Liver (tissue), 9 donors: ENCODE results near the gene ZC3H13. TPM values are rescaled to one million over a fixed set of nuclear protein-coding genes. Genes with fewer than 3 reads are reported as not detected.

Experiments used
- DNase-seq: peaks from one replicate; pipeline ENCODE4 v3.0.0-alpha.2; 2017; ENCODE audit warnings: low spot score
- H3K27ac ChIP-seq, 2 donors: one replicate each; pipeline ENCODE4 v1.7.0; 2013; ENCODE audit warnings: inconsistent platforms in 2 of 2, low read length in 2 of 2, control low read depth in 1 of 2, low read depth in 1 of 2, mild to moderate bottlenecking in 1 of 2
- H3K27me3 ChIP-seq, 4 donors: one replicate each; pipeline versions ENCODE4 v1.6.1 to v1.7.0; 2013; ENCODE audit warnings: low read length in 3 of 4, inconsistent platforms in 1 of 4, mild to moderate bottlenecking in 1 of 4, moderate library complexity in 1 of 4; ENCODE audit not compliant: control insufficient read depth in 4 of 4, insufficient read depth in 4 of 4
- H3K36me3 ChIP-seq, 4 donors: one replicate each; pipeline versions ENCODE4 v1.6.1 to v1.7.0; 2013; ENCODE audit warnings: low read length in 3 of 4, mild to moderate bottlenecking in 3 of 4, low read depth in 1 of 4, moderate library complexity in 1 of 4; ENCODE audit not compliant: control insufficient read depth in 4 of 4, insufficient read depth in 3 of 4
- H3K4me1 ChIP-seq, 4 donors: one replicate each; pipeline versions ENCODE4 v1.6.1 to v1.7.0; 2013; ENCODE audit warnings: low read length in 3 of 4, mild to moderate bottlenecking in 3 of 4, moderate library complexity in 1 of 4; ENCODE audit not compliant: control insufficient read depth in 4 of 4, insufficient read depth in 4 of 4
- H3K4me3 ChIP-seq, 3 donors: one replicate each; pipeline versions ENCODE4 v1.6.1 to v1.7.0; 2013; ENCODE audit warnings: low read length in 3 of 3, control low read depth in 1 of 3, low read depth in 1 of 3, mild to moderate bottlenecking in 1 of 3
- H3K9ac ChIP-seq, 2 donors: one replicate each; pipeline ENCODE4 v1.7.0; 2013; ENCODE audit warnings: low read length in 2 of 2, mild to moderate bottlenecking in 2 of 2, moderate library complexity in 2 of 2, control low read depth in 1 of 2, low read depth in 1 of 2
- H3K9me3 ChIP-seq, 4 donors: one replicate each; pipeline versions ENCODE4 v1.6.1 to v1.7.0; 2013; ENCODE audit warnings: low read length in 3 of 4; ENCODE audit not compliant: control insufficient read depth in 4 of 4
- EGR1 ChIP-seq, 2 donors: IDR thresholded peaks; 2 replicates each; pipeline ENCODE4 v1.6.1; 2016 to 2018; ENCODE audit warnings: antibody characterized with exemption in 2 of 2, low read depth in 2 of 2
- FOXA1 ChIP-seq: IDR thresholded peaks from 2 replicates; pipeline ENCODE4 v1.6.1; 2016; ENCODE audit warnings: antibody characterized with exemption
- FOXA2 ChIP-seq: IDR thresholded peaks from 2 replicates; pipeline ENCODE4 v1.6.1; 2016; ENCODE audit warnings: antibody characterized with exemption
- GABPA ChIP-seq, 2 donors: IDR thresholded peaks in 1 of 2; conservative IDR thresholded peaks in 1 of 2; 2 replicates each; pipeline ENCODE4 v1.6.1; 2016; ENCODE audit warnings: antibody characterized with exemption in 2 of 2, mild to moderate bottlenecking in 1 of 2, moderate library complexity in 1 of 2
- HNF4A ChIP-seq, 2 donors: conservative IDR thresholded peaks; 2 replicates each; pipeline ENCODE4 v1.6.1; 2016; ENCODE audit warnings: antibody characterized with exemption in 2 of 2, mild to moderate bottlenecking in 2 of 2
- HNF4G ChIP-seq: IDR thresholded peaks from 2 replicates; pipeline ENCODE4 v1.6.1; 2016; ENCODE audit warnings: antibody characterized with exemption
- JUND ChIP-seq, 2 donors: IDR thresholded peaks; 2 replicates each; pipeline ENCODE4 v1.6.1; 2016; ENCODE audit warnings: antibody characterized with exemption in 2 of 2
- NR2F2 ChIP-seq: IDR thresholded peaks from 2 replicates; pipeline ENCODE4 v1.6.1; 2016; ENCODE audit warnings: antibody characterized with exemption
- RAD21 ChIP-seq, 2 donors: IDR thresholded peaks; 2 replicates each; pipeline ENCODE4 v1.6.1; 2016; ENCODE audit warnings: antibody characterized with exemption in 2 of 2, mild to moderate bottlenecking in 2 of 2
- RXRA ChIP-seq, 2 donors: IDR thresholded peaks; 2 replicates each; pipeline ENCODE4 v1.6.1; 2017 to 2018; ENCODE audit warnings: antibody characterized with exemption in 2 of 2, mild to moderate bottlenecking in 1 of 2
- SP1 ChIP-seq: IDR thresholded peaks from 2 replicates; pipeline ENCODE4 v1.6.1; 2018; ENCODE audit warnings: antibody characterized with exemption, mild to moderate bottlenecking
- TAF1 ChIP-seq: conservative IDR thresholded peaks from 2 replicates; pipeline ENCODE4 v1.6.1; 2016; ENCODE audit warnings: antibody characterized with exemption, mild to moderate bottlenecking
- YY1 ChIP-seq: IDR thresholded peaks from 2 replicates; pipeline ENCODE4 v1.6.1; 2016; ENCODE audit warnings: antibody characterized with exemption, mild to moderate bottlenecking
- WGBS: extraction: QIAGEN DNeasy Blood & Tissue Kit; methylation state at CpG from one replicate; pipeline ENCODE4 v1.1.7; 2013; 5-methylcytosine and 5-hydroxymethylcytosine counted together
- polyA plus RNA-seq, 2 donors: library from polyadenylated mRNA; stranded (reverse) in 1 of 2; unstranded in 1 of 2; fragments of 200-250 nt in 1 of 2; fragments of >200 nt in 1 of 2; fragmentation: Nextera tagmentation in 1 of 2; extraction: Ambion mirVana in 1 of 2; gene quantifications; one replicate each; pipeline versions ENCODE4 v1.2.1 to v1.2.3, GENCODE V29; 2013 to 2015
- total RNA-seq, 2 donors: library from RNA; depleted of rRNA; stranded (reverse); fragments of >200 nt; gene quantifications; one replicate each; pipeline ENCODE4 v1.2.3, GENCODE V29; 2014
- TF ChIP-seq, protein P1 (sequence below): IDR thresholded peaks from 2 replicates; pipeline ENCODE4 v1.6.1; 2016; ENCODE audit warnings: antibody characterized with exemption
- TF ChIP-seq, protein P2 (sequence below): IDR thresholded peaks from 2 replicates; pipeline ENCODE4 v1.6.1; 2016; ENCODE audit warnings: antibody characterized with exemption
- TF ChIP-seq, protein P3 (sequence below): fragments of 150-350 bp; IDR thresholded peaks from 2 replicates; pipeline ENCODE4 v1.5.1; 2017; ENCODE audit warnings: improper control_type of control experiment, low read depth, low read length; ENCODE audit not compliant: missing input control
- TF ChIP-seq, protein P4 (sequence below): IDR thresholded peaks from 2 replicates; pipeline ENCODE4 v1.6.1; 2016; ENCODE audit warnings: antibody characterized with exemption, mild to moderate bottlenecking
- TF ChIP-seq, protein P5 (sequence below): IDR thresholded peaks from 2 replicates; pipeline ENCODE4 v1.6.1; 2016; ENCODE audit warnings: antibody characterized with exemption
- donor health status: healthy.
- donor health status: healthy.
- donor health status: healthy.
- donor health status: healthy.
- donor health status: healthy.

Gene ZC3H13
- total and polyA plus RNA-seq, 4 donors: 10.0 to 62.1 (median 28.9) TPM

DNA sequence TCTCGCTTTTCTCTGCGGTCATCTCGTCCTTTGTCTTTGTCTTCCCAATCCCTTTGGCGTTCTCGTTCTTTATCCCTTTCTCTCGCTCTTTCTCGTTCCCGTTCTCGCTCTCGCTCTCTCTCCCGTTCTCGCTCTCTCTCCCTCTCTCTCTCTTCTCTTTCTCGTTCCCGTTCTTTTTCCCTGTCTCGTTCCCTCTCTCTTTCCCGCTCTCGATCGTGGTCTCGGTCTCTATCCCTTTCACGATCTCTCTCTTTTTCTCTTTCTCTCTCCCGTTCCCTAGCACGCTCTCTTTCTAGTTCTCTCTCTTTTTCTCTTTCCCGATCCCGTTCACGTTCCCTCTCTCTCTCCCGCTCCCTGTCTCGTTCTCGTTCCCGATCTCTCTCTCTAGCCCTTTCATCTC lies 77.2 kb downstream of the ZC3H13 start (continued):
- TF ChIP-seq, protein P1, sequence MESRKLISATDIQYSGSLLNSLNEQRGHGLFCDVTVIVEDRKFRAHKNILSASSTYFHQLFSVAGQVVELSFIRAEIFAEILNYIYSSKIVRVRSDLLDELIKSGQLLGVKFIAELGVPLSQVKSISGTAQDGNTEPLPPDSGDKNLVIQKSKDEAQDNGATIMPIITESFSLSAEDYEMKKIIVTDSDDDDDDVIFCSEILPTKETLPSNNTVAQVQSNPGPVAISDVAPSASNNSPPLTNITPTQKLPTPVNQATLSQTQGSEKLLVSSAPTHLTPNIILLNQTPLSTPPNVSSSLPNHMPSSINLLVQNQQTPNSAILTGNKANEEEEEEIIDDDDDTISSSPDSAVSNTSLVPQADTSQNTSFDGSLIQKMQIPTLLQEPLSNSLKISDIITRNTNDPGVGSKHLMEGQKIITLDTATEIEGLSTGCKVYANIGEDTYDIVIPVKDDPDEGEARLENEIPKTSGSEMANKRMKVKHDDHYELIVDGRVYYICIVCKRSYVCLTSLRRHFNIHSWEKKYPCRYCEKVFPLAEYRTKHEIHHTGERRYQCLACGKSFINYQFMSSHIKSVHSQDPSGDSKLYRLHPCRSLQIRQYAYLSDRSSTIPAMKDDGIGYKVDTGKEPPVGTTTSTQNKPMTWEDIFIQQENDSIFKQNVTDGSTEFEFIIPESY: no peak

DNA sequence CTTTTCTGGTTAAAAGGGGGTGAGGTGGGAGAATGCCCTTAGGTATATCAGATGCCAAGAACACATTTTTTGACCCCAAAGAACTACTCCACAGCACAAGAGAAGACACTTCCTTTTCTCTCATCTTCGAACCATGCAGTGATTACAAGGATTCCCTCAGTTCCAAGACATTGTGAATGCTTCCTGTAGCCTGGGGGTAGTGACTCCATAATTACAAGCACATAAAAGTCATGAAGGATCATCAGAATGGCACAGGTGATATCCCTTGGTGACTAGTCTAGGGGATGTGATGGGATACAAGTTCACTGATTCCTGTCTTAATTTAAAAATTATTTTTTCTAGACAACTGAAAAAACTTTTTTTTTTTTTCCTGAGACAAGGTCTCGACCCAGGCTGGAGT lies 78.0 kb downstream of the ZC3H13 start:
- H3K36me3 ChIP-seq: peaks cover 9 to 72% (median 67%) of the 10 kb centered on the region in 4 donors
- no peak overlapping the region for H3K4me3 ChIP-seq
- H3K27ac ChIP-seq: no peak overlapping the region
- WGBS: 96% methylated on average over 2 of the region's 2 CpGs
- no peak for DNase-seq
- H3K9me3 ChIP-seq: no peaks in the 10 kb centered on the region
- no peak for TF ChIP-seq FOXA2
- TF ChIP-seq, protein P2, sequence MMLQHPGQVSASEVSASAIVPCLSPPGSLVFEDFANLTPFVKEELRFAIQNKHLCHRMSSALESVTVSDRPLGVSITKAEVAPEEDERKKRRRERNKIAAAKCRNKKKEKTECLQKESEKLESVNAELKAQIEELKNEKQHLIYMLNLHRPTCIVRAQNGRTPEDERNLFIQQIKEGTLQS: no peak
- no peak overlapping the region for H3K9ac ChIP-seq
- no peaks in the 10 kb centered on the region for H3K27me3 ChIP-seq
- H3K4me1 ChIP-seq: no peaks in the 10 kb centered on the region

DNA sequence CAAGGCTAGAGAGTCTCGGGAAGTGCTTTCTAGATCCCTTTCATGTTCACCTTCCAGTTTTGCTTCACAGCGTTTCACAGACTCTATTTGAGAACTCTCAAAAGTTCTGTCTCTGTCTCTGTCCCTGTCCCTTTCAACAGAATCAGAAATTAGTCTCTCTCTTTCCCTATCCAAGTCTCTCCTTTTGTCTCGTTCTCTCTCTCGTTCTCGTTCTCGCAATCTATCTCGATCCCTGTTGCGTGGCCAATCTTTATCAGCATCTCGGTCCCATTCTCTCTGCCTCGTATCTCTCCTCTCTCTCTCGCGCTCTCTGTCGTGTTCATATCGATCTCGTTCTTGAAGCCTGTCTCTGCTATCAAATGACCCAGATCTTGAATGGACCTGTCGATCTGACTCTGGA lies 85.0 kb downstream of the ZC3H13 start:
- WGBS: 98% methylated on average over 16 of the region's 16 CpGs
- Histone ChIP-seq H3K27ac (no peak overlapping the region), H3K27me3 (no peaks in the 10 kb centered on the region), H3K4me3 (no peak overlapping the region), H3K4me1 (no peaks in the 10 kb centered on the region), H3K9me3 (no peaks in the 10 kb centered on the region), H3K36me3 (peaks cover 13 to 81% (median 79%) of the 10 kb centered on the region in 4 donors), H3K9ac (no peak overlapping the region)
- TF ChIP-seq TAF1: no peak
- no peak for TF ChIP-seq YY1
- TF ChIP-seq FOXA1: no peak
- TF ChIP-seq, protein P2: no peak
- TF ChIP-seq, protein P3, sequence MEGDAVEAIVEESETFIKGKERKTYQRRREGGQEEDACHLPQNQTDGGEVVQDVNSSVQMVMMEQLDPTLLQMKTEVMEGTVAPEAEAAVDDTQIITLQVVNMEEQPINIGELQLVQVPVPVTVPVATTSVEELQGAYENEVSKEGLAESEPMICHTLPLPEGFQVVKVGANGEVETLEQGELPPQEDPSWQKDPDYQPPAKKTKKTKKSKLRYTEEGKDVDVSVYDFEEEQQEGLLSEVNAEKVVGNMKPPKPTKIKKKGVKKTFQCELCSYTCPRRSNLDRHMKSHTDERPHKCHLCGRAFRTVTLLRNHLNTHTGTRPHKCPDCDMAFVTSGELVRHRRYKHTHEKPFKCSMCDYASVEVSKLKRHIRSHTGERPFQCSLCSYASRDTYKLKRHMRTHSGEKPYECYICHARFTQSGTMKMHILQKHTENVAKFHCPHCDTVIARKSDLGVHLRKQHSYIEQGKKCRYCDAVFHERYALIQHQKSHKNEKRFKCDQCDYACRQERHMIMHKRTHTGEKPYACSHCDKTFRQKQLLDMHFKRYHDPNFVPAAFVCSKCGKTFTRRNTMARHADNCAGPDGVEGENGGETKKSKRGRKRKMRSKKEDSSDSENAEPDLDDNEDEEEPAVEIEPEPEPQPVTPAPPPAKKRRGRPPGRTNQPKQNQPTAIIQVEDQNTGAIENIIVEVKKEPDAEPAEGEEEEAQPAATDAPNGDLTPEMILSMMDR: no peak
- TF ChIP-seq EGR1 (IDR thresholded peaks at IDR 0.05; ENCODE audit: low read depth in 2 of 2): no peak
- TF ChIP-seq JUND (IDR thresholded peaks at IDR 0.05): no peak
- TF ChIP-seq GABPA (IDR thresholded peaks at IDR 0.05 in 1 of 2, conservative IDR thresholded peaks at IDR 0.05 in 1 of 2): no peak
- TF ChIP-seq RAD21 (IDR thresholded peaks at IDR 0.05): no peak
- TF ChIP-seq NR2F2: no peak
- TF ChIP-seq, protein P1: no peak
- TF ChIP-seq RXRA (IDR thresholded peaks at IDR 0.05): no peak
- TF ChIP-seq SP1: no peak
- TF ChIP-seq HNF4G: no peak
- TF ChIP-seq FOXA2: no peak
- TF ChIP-seq, protein P4, sequence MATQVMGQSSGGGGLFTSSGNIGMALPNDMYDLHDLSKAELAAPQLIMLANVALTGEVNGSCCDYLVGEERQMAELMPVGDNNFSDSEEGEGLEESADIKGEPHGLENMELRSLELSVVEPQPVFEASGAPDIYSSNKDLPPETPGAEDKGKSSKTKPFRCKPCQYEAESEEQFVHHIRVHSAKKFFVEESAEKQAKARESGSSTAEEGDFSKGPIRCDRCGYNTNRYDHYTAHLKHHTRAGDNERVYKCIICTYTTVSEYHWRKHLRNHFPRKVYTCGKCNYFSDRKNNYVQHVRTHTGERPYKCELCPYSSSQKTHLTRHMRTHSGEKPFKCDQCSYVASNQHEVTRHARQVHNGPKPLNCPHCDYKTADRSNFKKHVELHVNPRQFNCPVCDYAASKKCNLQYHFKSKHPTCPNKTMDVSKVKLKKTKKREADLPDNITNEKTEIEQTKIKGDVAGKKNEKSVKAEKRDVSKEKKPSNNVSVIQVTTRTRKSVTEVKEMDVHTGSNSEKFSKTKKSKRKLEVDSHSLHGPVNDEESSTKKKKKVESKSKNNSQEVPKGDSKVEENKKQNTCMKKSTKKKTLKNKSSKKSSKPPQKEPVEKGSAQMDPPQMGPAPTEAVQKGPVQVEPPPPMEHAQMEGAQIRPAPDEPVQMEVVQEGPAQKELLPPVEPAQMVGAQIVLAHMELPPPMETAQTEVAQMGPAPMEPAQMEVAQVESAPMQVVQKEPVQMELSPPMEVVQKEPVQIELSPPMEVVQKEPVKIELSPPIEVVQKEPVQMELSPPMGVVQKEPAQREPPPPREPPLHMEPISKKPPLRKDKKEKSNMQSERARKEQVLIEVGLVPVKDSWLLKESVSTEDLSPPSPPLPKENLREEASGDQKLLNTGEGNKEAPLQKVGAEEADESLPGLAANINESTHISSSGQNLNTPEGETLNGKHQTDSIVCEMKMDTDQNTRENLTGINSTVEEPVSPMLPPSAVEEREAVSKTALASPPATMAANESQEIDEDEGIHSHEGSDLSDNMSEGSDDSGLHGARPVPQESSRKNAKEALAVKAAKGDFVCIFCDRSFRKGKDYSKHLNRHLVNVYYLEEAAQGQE: no peak
- TF ChIP-seq, protein P5, sequence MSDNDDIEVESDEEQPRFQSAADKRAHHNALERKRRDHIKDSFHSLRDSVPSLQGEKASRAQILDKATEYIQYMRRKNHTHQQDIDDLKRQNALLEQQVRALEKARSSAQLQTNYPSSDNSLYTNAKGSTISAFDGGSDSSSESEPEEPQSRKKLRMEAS: no peak
- TF ChIP-seq HNF4A (conservative IDR thresholded peaks at IDR 0.05): no peak
- DNase-seq: no peak
